Muscle layer of duodenum (tissue), 2 donors: Measurements from ENCODE around the gene SLC7A6OS.
A peak's percentile ranks its signal among the peaks of the same experiment; 100 is the strongest.

Experiments used
- H3K27ac ChIP-seq: one replicate; pipeline ENCODE4 v1.7.0; 2013; ENCODE audit warnings: mild to moderate bottlenecking, low read length
- H3K27me3 ChIP-seq: one replicate; pipeline ENCODE4 v1.7.0; 2013; ENCODE audit warnings: low read depth, mild to moderate bottlenecking, control low read depth, low read length
- H3K36me3 ChIP-seq, 2 donors: one replicate each; pipeline ENCODE4 v1.7.0; 2013; ENCODE audit warnings: low read length in 2 of 2, control low read depth in 1 of 2, mild to moderate bottlenecking in 1 of 2; ENCODE audit not compliant: insufficient read depth in 2 of 2, control insufficient read depth in 1 of 2
- H3K4me1 ChIP-seq, 2 donors: one replicate each; pipeline ENCODE4 v1.7.0; 2013; ENCODE audit warnings: low read length in 2 of 2, mild to moderate bottlenecking in 2 of 2, control low read depth in 1 of 2, moderate library complexity in 1 of 2; ENCODE audit not compliant: insufficient read depth in 2 of 2, control insufficient read depth in 1 of 2
- H3K4me3 ChIP-seq, 2 donors: one replicate each; pipeline ENCODE4 v1.7.0; 2013; ENCODE audit warnings: low read length in 2 of 2, low read depth in 1 of 2, mild to moderate bottlenecking in 1 of 2
- H3K9me3 ChIP-seq, 2 donors: one replicate each; pipeline ENCODE4 v1.7.0; 2013; ENCODE audit warnings: low read length in 2 of 2, control low read depth in 1 of 2, mild to moderate bottlenecking in 1 of 2; ENCODE audit not compliant: control insufficient read depth in 1 of 2
- donor health status: healthy.

Gene SLC7A6OS

DNA sequence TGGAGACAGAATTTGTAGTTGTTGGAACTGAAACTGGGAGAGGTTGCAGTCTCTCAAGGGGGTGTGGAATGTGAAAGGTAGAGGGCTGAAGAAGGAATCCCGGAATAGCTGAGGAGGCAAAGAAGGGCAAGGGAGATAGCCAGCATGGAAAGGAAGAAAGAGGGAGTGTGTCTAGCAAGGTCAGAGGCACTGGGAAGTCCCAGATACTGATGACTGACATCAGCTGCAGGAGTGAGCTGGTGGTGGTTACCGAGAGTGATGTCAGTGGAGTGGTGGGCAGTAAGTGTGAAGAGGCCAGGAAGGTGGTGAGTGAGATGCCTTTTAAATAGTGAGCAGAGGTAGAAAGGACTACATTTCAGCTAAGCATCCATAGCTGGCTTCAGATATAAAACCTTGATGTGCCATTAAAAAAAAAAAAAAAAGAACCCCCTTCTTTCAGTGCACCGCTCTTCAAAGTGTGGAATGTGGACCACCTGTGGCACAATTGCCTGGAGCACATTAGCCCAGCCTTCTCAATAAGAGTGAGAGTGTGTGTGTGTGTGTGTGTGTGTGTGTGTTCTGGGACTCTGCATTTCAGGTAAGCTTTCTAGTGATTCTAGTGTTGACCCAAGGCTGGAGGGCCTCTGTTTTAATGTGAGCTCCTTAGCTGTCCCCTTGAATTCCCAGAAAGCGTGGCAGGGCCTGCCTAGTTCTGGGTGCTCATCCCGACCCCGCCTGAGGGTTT is 8.6 kb upstream of the SLC7A6OS start:
- Histone ChIP-seq H3K9me3 (no peaks in the 10 kb centered on the region), H3K27me3 (no peaks in the 10 kb centered on the region), H3K27ac (no peak overlapping the region), H3K4me3 (no peak overlapping the region), H3K4me1 (no peaks in the 10 kb centered on the region), H3K36me3 (peaks cover 23 to 31% of the 10 kb centered on the region in 2 donors)

DNA sequence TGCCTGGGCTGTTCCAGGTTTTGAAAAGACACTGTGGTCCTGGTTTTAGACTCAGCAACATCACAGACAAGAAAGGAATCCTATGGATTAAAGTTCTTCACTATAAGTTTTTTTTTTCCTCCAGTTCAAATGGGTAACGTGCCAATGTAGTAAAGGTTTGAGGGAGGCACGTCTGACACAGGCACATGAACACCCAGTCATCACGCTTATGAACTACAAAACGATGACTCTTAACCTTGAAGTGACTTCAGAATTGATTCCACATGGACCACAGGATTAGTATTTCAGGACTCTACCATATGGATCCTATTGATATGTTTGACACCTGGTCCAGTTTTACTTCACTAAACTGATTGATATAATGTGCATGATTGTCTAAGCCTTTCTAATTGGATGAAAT is 2.4 kb upstream of the SLC7A6OS start:
- Histone ChIP-seq H3K36me3 (peaks cover 5 to 20% of the 10 kb centered on the region in 2 donors), H3K27me3 (no peaks in the 10 kb centered on the region), H3K4me1 (peaks cover 7 to 29% of the 10 kb centered on the region in 2 donors), H3K9me3 (no peaks in the 10 kb centered on the region), H3K4me3 (no peak overlapping the region), H3K27ac (no peak overlapping the region)

DNA sequence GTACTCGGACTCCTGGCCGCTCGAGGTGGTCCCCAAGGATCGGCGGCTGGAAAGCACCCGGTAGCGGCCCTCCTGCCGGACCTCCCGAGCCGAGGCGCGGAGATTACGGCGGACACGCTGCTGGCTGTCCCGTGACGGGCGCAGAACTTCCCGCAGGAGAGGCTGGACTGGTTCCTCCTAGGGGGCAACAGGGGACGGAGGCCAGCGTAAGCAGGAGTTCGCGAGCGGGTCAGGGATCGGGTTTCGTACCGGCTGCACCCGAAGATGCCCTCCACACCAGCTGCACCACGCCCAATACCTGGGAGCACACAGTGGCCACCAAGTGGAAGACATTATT is 341 bp downstream of the SLC7A6OS start:
- Histone ChIP-seq H3K27me3 (no peaks in the 10 kb centered on the region), H3K4me1 (peaks cover 7 to 29% of the 10 kb centered on the region in 2 donors), H3K27ac (peak overlapping the region; percentile 67), H3K4me3 (peak overlapping the region; percentile 81 to 82), H3K36me3 (peaks cover 12 to 24% of the 10 kb centered on the region in 2 donors), H3K9me3 (no peaks in the 10 kb centered on the region)

DNA sequence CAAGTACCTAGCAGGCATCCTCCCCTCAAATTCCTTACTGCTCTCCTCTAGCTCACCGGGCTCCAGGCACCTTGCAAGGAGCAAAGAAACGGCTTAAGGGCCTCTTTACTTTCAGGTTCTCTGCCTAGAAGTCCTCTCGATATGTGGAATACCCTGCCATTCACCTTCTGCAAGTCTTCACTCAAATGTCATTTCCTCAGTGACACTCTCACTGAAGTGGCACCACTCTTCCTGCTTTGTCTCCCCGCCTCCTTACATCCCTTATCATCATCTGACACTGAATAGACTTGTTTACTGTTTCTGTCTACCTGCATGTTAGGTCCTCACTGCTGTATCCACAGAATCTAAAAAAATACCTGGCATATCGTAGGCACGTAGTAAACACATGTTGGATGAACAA is 947 bp downstream of the SLC7A6OS start:
- Histone ChIP-seq H3K36me3 (peaks cover 14 to 29% of the 10 kb centered on the region in 2 donors), H3K4me1 (peaks cover 7 to 29% of the 10 kb centered on the region in 2 donors), H3K4me3 (peak overlapping the region; percentile 81 to 82), H3K27ac (peak overlapping the region; percentile 67), H3K9me3 (no peaks in the 10 kb centered on the region), H3K27me3 (no peaks in the 10 kb centered on the region)

DNA sequence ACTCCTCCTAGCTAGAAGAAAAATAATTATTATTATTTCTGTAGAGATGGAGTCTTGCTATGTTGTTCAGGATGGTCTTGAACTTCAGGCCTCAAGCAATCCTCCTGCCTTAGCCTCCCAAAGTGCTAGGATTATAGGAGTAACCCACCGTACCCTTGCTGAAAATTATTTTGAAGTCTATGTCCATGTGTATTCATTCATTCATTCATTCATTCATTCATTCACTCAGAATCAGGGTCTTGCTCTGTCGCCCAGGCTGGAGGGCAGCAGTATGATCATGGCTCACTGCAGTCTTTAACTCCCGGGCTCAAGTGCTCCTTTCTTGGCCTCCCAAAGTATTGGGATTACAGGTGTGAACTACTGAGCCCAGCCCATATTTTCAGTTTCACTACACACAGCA is 4.1 kb downstream of the SLC7A6OS start:
- no peaks in the 10 kb centered on the region for H3K9me3 ChIP-seq
- no peaks in the 10 kb centered on the region for H3K27me3 ChIP-seq
- H3K27ac ChIP-seq, result no peak overlapping the region
- H3K36me3 ChIP-seq, result peaks cover 36 to 53% of the 10 kb centered on the region in 2 donors
- H3K4me1 ChIP-seq, result peaks cover 7 to 20% of the 10 kb centered on the region in 2 donors
- H3K4me3 ChIP-seq, result no peak overlapping the region

DNA sequence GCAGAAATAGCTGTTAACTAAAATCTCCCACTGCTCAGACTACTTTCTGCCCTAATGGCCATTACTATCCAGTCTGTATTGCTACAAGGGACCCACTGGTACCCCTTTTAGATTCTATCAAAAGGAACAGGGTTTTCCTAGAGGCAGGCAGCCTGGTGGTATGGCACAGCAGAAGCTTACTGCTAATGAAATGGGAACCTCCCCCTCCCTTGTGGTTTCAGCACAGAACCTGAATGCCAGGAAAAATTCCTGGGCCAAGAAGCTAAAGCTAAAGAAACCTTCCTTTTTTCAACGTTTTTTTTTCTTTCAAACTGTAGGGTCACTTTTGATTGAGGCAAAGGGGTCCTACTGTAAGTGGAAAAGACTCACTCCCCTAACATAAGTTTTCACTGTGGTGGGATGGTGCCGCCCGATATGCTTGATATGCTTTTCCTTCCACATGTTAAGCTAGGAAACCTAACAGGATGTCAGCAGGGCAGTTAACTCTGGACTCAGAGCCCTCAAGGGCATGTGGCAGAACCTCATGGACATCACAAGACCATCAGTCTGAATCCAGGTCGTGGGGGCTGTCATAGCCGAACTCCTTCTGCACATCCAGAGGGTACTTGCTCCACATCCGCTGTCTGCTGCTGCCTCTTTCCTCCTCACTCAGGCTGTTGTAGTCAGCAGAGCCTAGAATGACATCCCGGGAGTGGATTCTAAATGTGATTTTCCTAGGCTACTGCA is 9.8 kb downstream of the SLC7A6OS start:
- Histone ChIP-seq H3K4me3 (no peak overlapping the region), H3K27ac (no peak overlapping the region), H3K9me3 (no peaks in the 10 kb centered on the region), H3K36me3 (peaks cover 60 to 67% of the 10 kb centered on the region in 2 donors), H3K4me1 (peaks cover 11 to 21% of the 10 kb centered on the region in 2 donors), H3K27me3 (no peaks in the 10 kb centered on the region)

DNA sequence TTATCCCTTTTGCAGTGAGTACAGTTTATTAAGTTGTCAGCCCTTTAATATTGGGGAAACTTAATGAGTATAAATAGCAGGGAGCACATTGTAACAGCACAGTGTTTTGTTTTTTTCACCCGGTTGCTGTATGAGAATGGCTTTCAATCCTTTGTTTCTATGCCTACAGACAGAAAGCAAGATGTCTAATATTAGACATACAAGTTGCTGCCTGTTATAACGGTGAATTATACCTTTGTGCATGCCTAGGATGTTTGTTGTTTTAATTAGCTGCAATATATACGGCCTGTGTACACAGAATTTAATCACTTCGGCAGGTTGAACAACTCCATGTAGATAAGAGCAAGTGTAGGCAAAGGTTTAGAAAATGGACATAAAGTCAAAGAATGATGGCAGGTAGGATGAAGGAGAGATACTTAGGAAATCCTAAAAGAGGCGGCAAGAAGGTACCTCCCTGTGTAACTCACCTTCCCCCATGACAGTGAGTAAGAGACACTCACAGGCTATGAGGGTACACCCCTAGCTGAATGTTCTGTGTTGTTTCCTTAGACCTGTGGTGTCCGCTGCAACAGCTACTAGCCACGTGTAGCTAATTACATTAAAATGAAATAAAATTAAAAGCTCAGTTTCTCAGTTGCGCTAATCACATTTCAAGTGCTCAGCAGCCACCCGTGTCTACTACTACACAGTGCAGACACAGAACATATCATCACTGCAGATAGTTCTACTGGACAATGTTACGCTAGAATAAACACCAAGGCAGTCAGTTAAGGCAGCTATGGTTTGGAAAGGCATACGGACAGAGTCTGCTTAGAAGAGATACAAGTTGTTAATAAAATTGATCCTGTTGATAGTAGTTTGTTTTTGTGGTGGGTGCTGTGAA is 10.9 kb downstream of the SLC7A6OS start:
- Histone ChIP-seq H3K27ac (peak overlapping the region; percentile 4), H3K4me1 (peaks cover 11 to 21% of the 10 kb centered on the region in 2 donors), H3K36me3 (peaks cover 53 to 66% of the 10 kb centered on the region in 2 donors), H3K27me3 (no peaks in the 10 kb centered on the region), H3K9me3 (no peaks in the 10 kb centered on the region), H3K4me3 (no peak overlapping the region)

DNA sequence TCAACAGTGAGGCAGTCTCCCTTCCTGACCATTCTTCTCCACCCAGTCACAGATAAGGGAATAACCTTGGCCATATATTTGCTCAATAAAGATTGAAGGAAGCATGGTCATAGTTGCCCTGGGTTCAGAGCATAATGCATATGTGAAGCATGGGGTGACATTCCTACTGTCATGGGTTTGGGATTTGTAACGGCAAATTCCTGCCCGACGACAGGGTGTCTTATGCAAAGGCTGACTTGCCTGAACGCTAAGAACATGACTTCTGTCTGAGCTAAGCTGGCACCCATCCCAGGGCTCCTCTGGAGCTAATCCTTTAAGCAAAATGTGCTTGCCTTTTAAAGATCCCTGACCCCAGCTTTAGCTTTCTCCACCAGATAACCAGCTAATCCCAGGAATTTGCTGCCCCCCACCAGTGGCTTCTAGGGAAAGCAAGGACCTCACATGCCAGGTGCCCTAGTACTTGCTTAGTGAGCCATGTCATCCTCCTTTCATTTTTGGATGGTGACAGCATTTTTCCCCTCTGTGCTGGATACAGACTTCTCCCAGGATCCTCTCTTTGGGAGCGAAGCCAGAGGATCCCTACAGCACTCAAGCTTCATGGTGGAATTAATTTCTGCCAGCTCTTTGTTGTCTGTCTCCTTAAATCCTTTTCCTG is 11.7 kb downstream of the SLC7A6OS start:
- peaks cover 11 to 21% of the 10 kb centered on the region in 2 donors for H3K4me1 ChIP-seq
- no peaks in the 10 kb centered on the region for H3K27me3 ChIP-seq
- H3K36me3 ChIP-seq, result peaks cover 55 to 63% of the 10 kb centered on the region in 2 donors
- no peaks in the 10 kb centered on the region for H3K9me3 ChIP-seq
- peak overlapping the region; percentile 4 for H3K27ac ChIP-seq
- no peak overlapping the region for H3K4me3 ChIP-seq

DNA sequence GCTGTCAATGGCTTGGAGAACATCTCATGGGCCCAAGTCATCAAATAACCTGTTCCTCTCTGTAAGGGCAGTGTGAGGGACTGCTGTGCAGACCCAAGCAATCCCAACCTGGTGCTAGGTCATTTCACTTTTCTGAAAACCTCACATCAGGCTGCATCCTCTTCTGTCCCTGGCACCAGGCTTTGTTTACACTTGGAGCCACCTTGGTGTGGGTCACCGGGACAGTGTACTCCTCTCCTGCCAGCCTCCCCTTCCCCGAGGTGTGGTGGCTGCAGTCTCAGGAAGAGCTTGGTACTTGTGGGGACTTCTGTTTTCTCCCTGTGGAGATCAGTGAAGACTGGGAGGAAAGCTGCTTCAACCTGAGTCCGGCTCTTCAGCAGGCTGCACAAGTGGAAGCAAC is 12.4 kb downstream of the SLC7A6OS start:
- Histone ChIP-seq H3K4me3 (no peak overlapping the region), H3K27ac (no peak overlapping the region), H3K36me3 (peaks cover 50 to 56% of the 10 kb centered on the region in 2 donors), H3K9me3 (no peaks in the 10 kb centered on the region), H3K27me3 (no peaks in the 10 kb centered on the region), H3K4me1 (peaks cover 11 to 21% of the 10 kb centered on the region in 2 donors)

DNA sequence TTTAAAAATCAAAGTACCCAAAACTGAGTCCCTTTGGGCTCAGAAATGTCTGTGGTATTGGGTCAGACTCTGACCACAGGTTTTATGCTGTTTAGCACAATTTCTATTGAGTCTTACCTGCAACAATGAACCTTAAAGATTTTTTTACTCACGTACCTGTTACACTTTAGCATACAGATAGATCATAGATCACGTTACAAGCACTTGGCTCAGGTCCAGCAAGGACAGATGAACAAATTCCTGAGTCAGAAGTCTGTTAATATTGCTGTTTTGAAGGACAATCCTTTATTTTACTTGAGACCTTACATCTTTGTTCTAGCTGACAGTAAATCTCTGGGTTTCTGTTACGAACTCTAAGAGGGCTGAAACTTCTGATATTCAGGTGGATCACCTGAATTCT is 12.8 kb downstream of the SLC7A6OS start:
- no peaks in the 10 kb centered on the region for H3K27me3 ChIP-seq
- H3K4me1 ChIP-seq, result peaks cover 11 to 21% of the 10 kb centered on the region in 2 donors
- H3K4me3 ChIP-seq, result no peak overlapping the region
- H3K36me3 ChIP-seq, result peaks cover 51 to 54% of the 10 kb centered on the region in 2 donors
- no peak overlapping the region for H3K27ac ChIP-seq
- H3K9me3 ChIP-seq, result no peaks in the 10 kb centered on the region
